H9 (cell line): Measurements from ENCODE around the gene ARMC5. TPM values are rescaled to one million over a fixed set of nuclear protein-coding genes. Genes with fewer than 3 reads are reported as not detected.

ENCODE experiments used
- DNase-seq: peaks from one replicate; pipeline ENCODE4 v3.0.0-alpha.2; 2017
- H2AFZ ChIP-seq: one replicate; pipeline ENCODE4 v1.6.1; 2013; ENCODE audit warnings: mild to moderate bottlenecking, low read length, control low read depth, moderate library complexity
- H2AK5ac ChIP-seq: 2 replicates; pipeline ENCODE4 v1.6.1; 2013; ENCODE audit warnings: low read length, control low read depth, mixed read lengths; ENCODE audit not compliant: insufficient read length
- H2BK120ac ChIP-seq: one replicate; pipeline ENCODE4 v1.6.1; 2013; ENCODE audit warnings: low read depth, mild to moderate bottlenecking, low read length, control low read depth, inconsistent platforms; ENCODE audit not compliant: poor library complexity, severe bottlenecking
- H2BK12ac ChIP-seq: 2 replicates; pipeline ENCODE4 v1.6.1; 2013; ENCODE audit warnings: low read length, control low read depth, mixed read lengths, low read depth; ENCODE audit not compliant: insufficient read length
- H2BK15ac ChIP-seq: 2 replicates; pipeline ENCODE4 v1.6.1; 2013; ENCODE audit warnings: low read depth, low read length, control low read depth
- H2BK20ac ChIP-seq: one replicate; pipeline ENCODE4 v1.6.1; 2013; ENCODE audit warnings: low read depth, mild to moderate bottlenecking, low read length, control low read depth, inconsistent platforms; ENCODE audit not compliant: poor library complexity, severe bottlenecking
- H2BK5ac ChIP-seq: 2 replicates; pipeline ENCODE4 v1.6.1; 2013; ENCODE audit warnings: low read length, control low read depth, mixed read lengths; ENCODE audit not compliant: insufficient read length
- H3K14ac ChIP-seq: 2 replicates; pipeline ENCODE4 v1.6.1; 2013; ENCODE audit warnings: low read length, control low read depth; ENCODE audit not compliant: insufficient read depth
- H3K18ac ChIP-seq: 2 replicates; pipeline ENCODE4 v1.6.1; 2013; ENCODE audit warnings: low read depth, mild to moderate bottlenecking, mixed read lengths, low read length, control low read depth; ENCODE audit not compliant: insufficient read length
- H3K23ac ChIP-seq: 2 replicates; pipeline ENCODE4 v1.6.1; 2013; ENCODE audit warnings: low read length, control low read depth, mixed read lengths, low read depth; ENCODE audit not compliant: insufficient read length
- H3K23me2 ChIP-seq: 2 replicates; pipeline ENCODE4 v1.6.1; 2013; ENCODE audit warnings: low read depth, mild to moderate bottlenecking, mixed read lengths, low read length, control low read depth; ENCODE audit not compliant: insufficient read length, poor library complexity, severe bottlenecking
- H3K27ac ChIP-seq: 2 replicates; pipeline ENCODE4 v1.5.1; 2013; ENCODE audit warnings: low read length, control low read depth, mixed read lengths, low read depth; ENCODE audit not compliant: insufficient read length
- H3K27me3 ChIP-seq: 2 replicates; pipeline ENCODE4 v1.6.1; 2013; ENCODE audit warnings: low read length, control low read depth, inconsistent platforms; ENCODE audit not compliant: insufficient read depth
- H3K4ac ChIP-seq: 2 replicates; pipeline ENCODE4 v1.6.1; 2013; ENCODE audit warnings: low read depth, mild to moderate bottlenecking, control low read depth, inconsistent platforms, low read length, moderate library complexity
- H3K4me1 ChIP-seq: 2 replicates; pipeline ENCODE4 v1.6.1; 2013; ENCODE audit warnings: low read length, control low read depth, inconsistent platforms; ENCODE audit not compliant: insufficient read depth
- H3K4me2 ChIP-seq: 2 replicates; pipeline ENCODE4 v1.6.1; 2013; ENCODE audit warnings: low read length, control low read depth, mixed read lengths; ENCODE audit not compliant: insufficient read length, insufficient read depth
- H3K56ac ChIP-seq: 2 replicates; pipeline ENCODE4 v1.6.1; 2013; ENCODE audit warnings: low read depth, mild to moderate bottlenecking, mixed read lengths, low read length, control low read depth; ENCODE audit not compliant: insufficient read length
- H3K79me1 ChIP-seq: 2 replicates; pipeline ENCODE4 v1.6.1; 2013; ENCODE audit warnings: low read depth, mild to moderate bottlenecking, moderate library complexity, low read length, control low read depth, inconsistent platforms; ENCODE audit not compliant: insufficient read depth, poor library complexity, severe bottlenecking
- H3K79me2 ChIP-seq: 2 replicates; pipeline ENCODE4 v1.6.1; 2013; ENCODE audit warnings: low read length, control low read depth, inconsistent platforms; ENCODE audit not compliant: insufficient read depth
- H3K9ac ChIP-seq: 2 replicates; pipeline ENCODE4 v1.6.1; 2013; ENCODE audit warnings: low read length, control low read depth, mixed read lengths; ENCODE audit not compliant: insufficient read length; ENCODE audit errors: extremely low read depth
- H3K9me3 ChIP-seq: one replicate; pipeline ENCODE4 v1.6.1; 2013; ENCODE audit warnings: low read depth, low read length, inconsistent platforms; ENCODE audit not compliant: control insufficient read depth
- H3T11ph ChIP-seq: one replicate; pipeline ENCODE4 v1.6.1; 2013; ENCODE audit warnings: mild to moderate bottlenecking, low read length, control low read depth, inconsistent platforms
- H4K20me1 ChIP-seq: one replicate; pipeline ENCODE4 v1.6.1; 2013; ENCODE audit not compliant: control insufficient read depth, insufficient read length, insufficient read depth
- H4K5ac ChIP-seq: 2 replicates; pipeline ENCODE4 v1.6.1; 2013; ENCODE audit warnings: low read depth, mild to moderate bottlenecking, mixed read lengths, low read length, control low read depth; ENCODE audit not compliant: insufficient read length
- H4K8ac ChIP-seq: replicated peaks from 2 replicates; pipeline ENCODE4 v1.6.1; 2013; ENCODE audit warnings: low read length, control low read depth, mixed read lengths, low read depth; ENCODE audit not compliant: insufficient read length
- H4K91ac ChIP-seq: 2 replicates; pipeline ENCODE4 v1.6.1; 2013; ENCODE audit warnings: low read depth, mild to moderate bottlenecking, moderate library complexity, mixed read lengths, low read length, control low read depth; ENCODE audit not compliant: insufficient read length
- H3K27ac Mint-ChIP-seq, 3 experiments: 2 replicates in 2 of 3; 3 replicates in 1 of 3; pipeline ENCODE4 v1.8.0; 2020 to 2021; ENCODE audit warnings: mixed read lengths in 3 of 3, mild to moderate bottlenecking in 1 of 3, moderate library complexity in 1 of 3
- H3K27me3 Mint-ChIP-seq: 2 replicates; pipeline ENCODE4 v1.8.0; 2021; ENCODE audit warnings: low read depth, mild to moderate bottlenecking, moderate library complexity, mixed read lengths
- H3K36me3 Mint-ChIP-seq, 3 experiments: 2 replicates in 2 of 3; 3 replicates in 1 of 3; pipeline ENCODE4 v1.8.0; 2020 to 2021; ENCODE audit warnings: low read depth in 3 of 3, mixed read lengths in 3 of 3; ENCODE audit not compliant: insufficient read depth in 1 of 3
- H3K4me1 Mint-ChIP-seq, 2 experiments: 2 replicates each; pipeline ENCODE4 v1.8.0; 2020; ENCODE audit warnings: mixed read lengths in 2 of 2
- H3K4me3 Mint-ChIP-seq, 2 experiments: 2 replicates in 1 of 2; 3 replicates in 1 of 2; pipeline ENCODE4 v1.8.0; 2020 to 2021; ENCODE audit warnings: mild to moderate bottlenecking in 2 of 2, mixed read lengths in 2 of 2, moderate library complexity in 1 of 2
- H3K9me3 Mint-ChIP-seq, 2 experiments: 2 replicates in 1 of 2; 3 replicates in 1 of 2; pipeline ENCODE4 v1.8.0; 2020; ENCODE audit warnings: mild to moderate bottlenecking in 2 of 2, mixed read lengths in 2 of 2, moderate library complexity in 1 of 2
- WGBS: extraction: QIAGEN DNeasy Blood & Tissue Kit; methylation state at CpG from one replicate; pipeline ENCODE4 v1.1.7; 2013; ENCODE audit warnings: missing lambda C conversion rate, low lambda C conversion rate, mixed read lengths; ENCODE audit not compliant: insufficient read length; ENCODE audit errors: extremely low coverage; 5-methylcytosine and 5-hydroxymethylcytosine counted together
- total RNA-seq: library from RNA; stranded (reverse); gene quantifications from 2 replicates; pipeline ENCODE4 v1.2.1, GENCODE V29; 2021
- TF ChIP-seq, protein P1 (sequence below): fragments of 200-600 bp; sonication (generic); conservative IDR thresholded peaks from 3 replicates; pipeline ENCODE4 v1.8.0; 2021; ENCODE audit warnings: antibody characterized with exemption, mild to moderate bottlenecking

Gene ARMC5
- total RNA-seq, 1 experiment from 2014 or later, result 18.7 TPM

DNA sequence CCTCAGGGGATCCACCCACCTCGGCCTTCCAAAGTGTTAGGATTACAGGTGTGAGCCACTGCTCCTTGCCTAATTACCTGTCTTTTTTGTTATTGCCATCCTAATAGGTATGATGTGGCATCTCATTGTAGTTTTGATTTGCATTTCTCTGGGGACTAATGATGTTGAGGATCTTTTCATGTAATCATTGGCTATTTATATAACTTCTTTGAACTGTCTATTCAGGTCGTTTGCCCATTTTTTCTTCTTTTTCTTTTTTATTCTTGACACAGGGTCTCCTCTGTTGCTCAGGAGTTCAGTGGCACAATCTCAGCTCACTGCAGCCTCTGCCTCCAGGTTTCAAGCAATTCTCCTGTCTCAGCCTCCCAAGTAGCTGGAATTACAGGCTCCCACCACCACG is 11.3 kb downstream of the ARMC5 start:
- Histone ChIP-seq H2BK15ac (no peak overlapping the region), H2AK5ac (no peak overlapping the region), H4K91ac (no peak overlapping the region), H3K9ac (no peak overlapping the region), H3K56ac (no peak overlapping the region), H3K27ac (no peak overlapping the region), H3K4me2 (no peak overlapping the region), H3K27me3 (no peaks in the 10 kb centered on the region; the same call in 1 of the 2 replicates), H3K4me1 (peaks cover 3% of the 10 kb centered on the region; the same call in 1 of the 2 replicates), H3K9me3 (no peaks in the 10 kb centered on the region), H3K79me2 (no peaks in the 10 kb centered on the region), H4K8ac (no peak overlapping the region), H2BK5ac (no peak overlapping the region), H3K18ac (no peak overlapping the region), H2AFZ (no peak overlapping the region), H3K79me1 (no peaks in the 10 kb centered on the region), H2BK20ac (no peak overlapping the region), H2BK12ac (no peak overlapping the region), H4K20me1 (no peaks in the 10 kb centered on the region), H3K14ac (no peak overlapping the region), H3T11ph (no peak overlapping the region), H3K4ac (no peak overlapping the region), H3K23me2 (peaks cover 10% of the 10 kb centered on the region), H3K23ac (no peak overlapping the region), H2BK120ac (no peak overlapping the region), H4K5ac (no peak overlapping the region)
- Mint-ChIP-seq H3K27ac (no peak overlapping the region), H3K4me3 (no peak overlapping the region), H3K9me3 (no peaks in the 10 kb centered on the region; a peak in 1 of 5 replicates), H3K27me3 (peaks cover 36% of the 10 kb centered on the region), H3K4me1 (peaks cover 7 to 11% of the 10 kb centered on the region in 2 experiments), H3K36me3 (peaks cover 3 to 23% (median 6%) of the 10 kb centered on the region in 3 experiments)
- no peak for DNase-seq
- no CpG with 5 or more reads among the region's 3 CpGs for WGBS
- TF ChIP-seq, protein P1, sequence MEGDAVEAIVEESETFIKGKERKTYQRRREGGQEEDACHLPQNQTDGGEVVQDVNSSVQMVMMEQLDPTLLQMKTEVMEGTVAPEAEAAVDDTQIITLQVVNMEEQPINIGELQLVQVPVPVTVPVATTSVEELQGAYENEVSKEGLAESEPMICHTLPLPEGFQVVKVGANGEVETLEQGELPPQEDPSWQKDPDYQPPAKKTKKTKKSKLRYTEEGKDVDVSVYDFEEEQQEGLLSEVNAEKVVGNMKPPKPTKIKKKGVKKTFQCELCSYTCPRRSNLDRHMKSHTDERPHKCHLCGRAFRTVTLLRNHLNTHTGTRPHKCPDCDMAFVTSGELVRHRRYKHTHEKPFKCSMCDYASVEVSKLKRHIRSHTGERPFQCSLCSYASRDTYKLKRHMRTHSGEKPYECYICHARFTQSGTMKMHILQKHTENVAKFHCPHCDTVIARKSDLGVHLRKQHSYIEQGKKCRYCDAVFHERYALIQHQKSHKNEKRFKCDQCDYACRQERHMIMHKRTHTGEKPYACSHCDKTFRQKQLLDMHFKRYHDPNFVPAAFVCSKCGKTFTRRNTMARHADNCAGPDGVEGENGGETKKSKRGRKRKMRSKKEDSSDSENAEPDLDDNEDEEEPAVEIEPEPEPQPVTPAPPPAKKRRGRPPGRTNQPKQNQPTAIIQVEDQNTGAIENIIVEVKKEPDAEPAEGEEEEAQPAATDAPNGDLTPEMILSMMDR, result no peak
